Ishikawa (cell line): Measurements from ENCODE around the gene HOXB4.

ENCODE experiments used
- CEBPB ChIP-seq: IDR thresholded peaks from 2 replicates; pipeline ENCODE4 v1.6.1; 2012
- CREB1 ChIP-seq: IDR thresholded peaks from 2 replicates; pipeline ENCODE4 v1.6.1; 2012; ENCODE audit warnings: low read depth
- EGR1 ChIP-seq: IDR thresholded peaks from 2 replicates; pipeline ENCODE4 v1.6.1; 2012
- EP300 ChIP-seq: IDR thresholded peaks from 2 replicates; pipeline ENCODE4 v1.6.1; 2012; ENCODE audit warnings: borderline replicate concordance
- FOXM1 ChIP-seq: IDR thresholded peaks from 2 replicates; pipeline ENCODE4 v1.6.1; 2012; ENCODE audit warnings: low read depth, borderline replicate concordance
- MAX ChIP-seq: IDR thresholded peaks from 2 replicates; pipeline ENCODE4 v1.6.1; 2012
- NFIC ChIP-seq: IDR thresholded peaks from 2 replicates; pipeline ENCODE4 v1.6.1; 2012
- RAD21 ChIP-seq: IDR thresholded peaks from 2 replicates; pipeline ENCODE4 v1.6.1; 2012; ENCODE audit warnings: low read depth
- TAF1 ChIP-seq: IDR thresholded peaks from 2 replicates; pipeline ENCODE4 v1.6.1; 2012; ENCODE audit warnings: low read depth, mild to moderate bottlenecking
- TCF12 ChIP-seq: IDR thresholded peaks from 2 replicates; pipeline ENCODE4 v1.6.1; 2012; ENCODE audit warnings: low read depth
- TEAD4 ChIP-seq: IDR thresholded peaks from 2 replicates; pipeline ENCODE4 v1.6.1; 2012
- USF1 ChIP-seq: IDR thresholded peaks from 2 replicates; pipeline ENCODE4 v1.6.1; 2012
- YY1 ChIP-seq: IDR thresholded peaks from 2 replicates; pipeline ENCODE4 v1.6.1; 2012; ENCODE audit warnings: low read depth
- ZBTB7A ChIP-seq: IDR thresholded peaks from 2 replicates; pipeline ENCODE4 v1.6.1; 2012; ENCODE audit warnings: low read depth
- TF ChIP-seq, protein P1 (sequence below): IDR thresholded peaks from 2 replicates; pipeline ENCODE4 v1.6.1; 2012; ENCODE audit warnings: low read depth, mild to moderate bottlenecking

HOXB4 gene

DNA sequence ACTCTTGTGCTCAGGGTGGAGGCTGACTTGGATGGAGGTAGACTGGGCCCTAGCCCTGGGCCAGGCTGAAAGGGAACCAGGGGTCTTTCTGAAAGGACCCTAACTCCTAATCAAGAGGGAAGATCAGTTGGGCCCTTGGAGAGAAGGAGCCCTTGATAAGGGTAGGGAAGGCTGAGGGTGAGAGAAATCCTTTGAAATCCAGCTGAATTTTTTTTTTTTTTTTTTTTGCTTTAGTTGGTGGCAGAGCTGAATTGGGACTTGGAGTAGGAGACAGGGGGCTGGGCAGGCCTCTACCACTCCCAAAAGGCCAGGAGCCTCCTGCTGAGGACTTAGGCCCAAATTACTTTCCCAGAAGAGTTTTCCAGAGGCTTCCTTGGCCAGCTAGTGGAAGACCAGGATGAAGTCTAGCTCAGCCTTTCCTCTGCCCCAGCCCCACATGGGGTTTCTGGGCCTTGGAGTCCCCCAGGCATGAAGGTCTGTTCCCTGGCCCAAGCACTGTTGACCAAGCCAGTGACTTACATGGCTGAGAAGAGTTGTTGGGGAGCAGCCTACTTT is 12.5 kb upstream of the HOXB4 start:
- TF ChIP-seq YY1 (no peak), TCF12 (no peak), ZBTB7A (no peak), CEBPB (no peak), CREB1 (no peak), MAX (no peak), TEAD4 (no peak), EP300 (no peak), RAD21 (no peak), NFIC (no peak), TAF1 (no peak), EGR1 (no peak)

DNA sequence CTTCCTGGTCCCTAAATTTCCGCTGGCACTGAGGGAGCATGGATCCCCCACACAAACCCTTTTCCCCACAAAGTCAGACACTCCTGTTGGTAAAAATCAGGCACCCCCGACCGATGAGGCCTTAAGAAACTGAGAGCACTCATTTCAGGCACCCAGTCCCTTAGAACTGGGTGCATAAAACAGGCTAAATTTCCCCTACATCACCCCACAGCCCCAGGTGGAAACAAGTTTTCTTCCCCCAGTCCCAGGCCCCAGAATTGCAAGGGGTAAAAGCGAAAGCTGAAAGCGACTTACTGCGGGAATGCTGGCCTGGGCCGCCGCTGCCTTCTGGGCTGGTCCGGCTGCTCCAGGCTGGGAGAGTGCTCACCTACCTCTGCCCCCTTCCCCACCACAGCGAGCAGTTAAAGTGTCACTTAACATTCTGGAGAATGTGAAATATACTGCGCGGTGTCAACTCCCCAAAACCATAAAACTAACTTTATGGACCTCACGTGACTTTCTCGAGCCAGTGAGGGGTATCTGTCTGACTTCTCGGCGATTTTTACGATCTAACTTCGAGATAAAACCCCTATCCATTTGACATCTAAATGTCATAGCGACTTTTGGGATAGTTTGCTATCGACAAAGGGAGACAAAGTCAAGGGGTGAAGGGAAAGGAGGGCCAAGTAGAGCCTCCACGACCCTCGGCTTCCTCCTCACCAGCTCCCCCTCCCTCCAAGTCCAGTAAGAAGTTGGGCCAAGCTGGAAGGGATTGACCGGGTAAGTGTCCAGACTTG is 11.9 kb upstream of the HOXB4 start, which contains the start of gene HOXB3:
Gene HOXB3, minus strand, starts transcription at position 411 of the 776 bp plus-strand sequence. CDS start 37,767 bp downstream, outside the sequence.
- TF ChIP-seq TEAD4 (peak; percentile 28; the same call in 1 of the 2 replicates), FOXM1 (no peak), TAF1 (peak; percentile 34; the same call in 1 of the 2 replicates), CREB1 (no peak), YY1 (no peak), EGR1 (no peak), EP300 (peak; percentile 29; the same call in 1 of the 2 replicates), RAD21 (no peak), TCF12 (peak; percentile 55), USF1 (peak; percentile 84)

DNA sequence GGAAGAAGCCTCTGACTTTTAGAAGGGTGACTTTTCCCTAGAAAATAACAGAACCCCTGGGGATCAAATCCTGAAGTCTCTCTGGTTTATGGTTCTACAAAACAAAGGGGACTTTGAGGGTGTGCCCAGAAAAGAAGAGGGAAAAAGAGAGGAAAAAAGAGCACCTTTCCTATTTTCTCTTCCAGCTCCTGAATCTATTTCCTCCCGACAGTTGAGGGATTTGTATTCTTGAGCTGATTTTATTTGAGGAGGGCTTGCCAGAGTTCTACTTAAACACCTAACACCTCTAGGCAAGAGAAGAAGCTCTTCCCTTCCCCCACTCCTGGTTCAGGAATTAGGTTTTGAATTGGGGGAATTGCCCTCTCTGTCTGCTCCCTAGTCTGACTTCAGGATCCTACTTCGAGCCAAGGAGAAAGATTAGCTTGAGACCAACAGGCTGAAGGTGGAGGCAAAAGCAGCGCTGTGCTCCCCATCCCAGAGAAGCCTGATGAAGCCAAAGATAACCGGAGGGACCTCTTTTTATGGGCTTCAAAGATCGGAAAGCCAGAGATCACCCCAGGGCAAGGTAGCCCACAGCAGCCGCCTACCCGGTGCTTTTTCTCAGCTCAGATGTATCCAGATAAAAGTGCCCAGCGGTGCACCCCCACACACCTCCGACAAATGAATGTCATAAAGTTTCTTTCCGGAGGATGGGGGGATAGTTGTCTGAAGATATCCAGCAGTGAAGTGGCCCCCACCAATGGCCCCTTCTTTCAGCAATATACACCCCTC is 11.1 kb upstream of the HOXB4 start:
- no peak for TF ChIP-seq YY1
- no peak for TF ChIP-seq CREB1
- TF ChIP-seq ZBTB7A: no peak
- TF ChIP-seq TAF1: no peak
- no peak for TF ChIP-seq CEBPB
- no peak for TF ChIP-seq EP300
- TF ChIP-seq NFIC: no peak
- TF ChIP-seq, protein P1, sequence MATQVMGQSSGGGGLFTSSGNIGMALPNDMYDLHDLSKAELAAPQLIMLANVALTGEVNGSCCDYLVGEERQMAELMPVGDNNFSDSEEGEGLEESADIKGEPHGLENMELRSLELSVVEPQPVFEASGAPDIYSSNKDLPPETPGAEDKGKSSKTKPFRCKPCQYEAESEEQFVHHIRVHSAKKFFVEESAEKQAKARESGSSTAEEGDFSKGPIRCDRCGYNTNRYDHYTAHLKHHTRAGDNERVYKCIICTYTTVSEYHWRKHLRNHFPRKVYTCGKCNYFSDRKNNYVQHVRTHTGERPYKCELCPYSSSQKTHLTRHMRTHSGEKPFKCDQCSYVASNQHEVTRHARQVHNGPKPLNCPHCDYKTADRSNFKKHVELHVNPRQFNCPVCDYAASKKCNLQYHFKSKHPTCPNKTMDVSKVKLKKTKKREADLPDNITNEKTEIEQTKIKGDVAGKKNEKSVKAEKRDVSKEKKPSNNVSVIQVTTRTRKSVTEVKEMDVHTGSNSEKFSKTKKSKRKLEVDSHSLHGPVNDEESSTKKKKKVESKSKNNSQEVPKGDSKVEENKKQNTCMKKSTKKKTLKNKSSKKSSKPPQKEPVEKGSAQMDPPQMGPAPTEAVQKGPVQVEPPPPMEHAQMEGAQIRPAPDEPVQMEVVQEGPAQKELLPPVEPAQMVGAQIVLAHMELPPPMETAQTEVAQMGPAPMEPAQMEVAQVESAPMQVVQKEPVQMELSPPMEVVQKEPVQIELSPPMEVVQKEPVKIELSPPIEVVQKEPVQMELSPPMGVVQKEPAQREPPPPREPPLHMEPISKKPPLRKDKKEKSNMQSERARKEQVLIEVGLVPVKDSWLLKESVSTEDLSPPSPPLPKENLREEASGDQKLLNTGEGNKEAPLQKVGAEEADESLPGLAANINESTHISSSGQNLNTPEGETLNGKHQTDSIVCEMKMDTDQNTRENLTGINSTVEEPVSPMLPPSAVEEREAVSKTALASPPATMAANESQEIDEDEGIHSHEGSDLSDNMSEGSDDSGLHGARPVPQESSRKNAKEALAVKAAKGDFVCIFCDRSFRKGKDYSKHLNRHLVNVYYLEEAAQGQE: no peak
- TF ChIP-seq MAX: no peak
- TF ChIP-seq RAD21: no peak
- no peak for TF ChIP-seq TCF12
- no peak for TF ChIP-seq USF1
- TF ChIP-seq FOXM1: no peak

- TF ChIP-seq ZBTB7A: no peak
- no peak for TF ChIP-seq NFIC
- TF ChIP-seq TCF12: no peak
- no peak for TF ChIP-seq TEAD4
- no peak for TF ChIP-seq CREB1
- TF ChIP-seq FOXM1: no peak
- no peak for TF ChIP-seq YY1
- TF ChIP-seq RAD21: no peak
- no peak for TF ChIP-seq USF1
- TF ChIP-seq TAF1: no peak
- no peak for TF ChIP-seq CEBPB
Measured at GRCh38 chr17:48588528-48588927, 10.4 kb upstream of the HOXB4 start.

DNA sequence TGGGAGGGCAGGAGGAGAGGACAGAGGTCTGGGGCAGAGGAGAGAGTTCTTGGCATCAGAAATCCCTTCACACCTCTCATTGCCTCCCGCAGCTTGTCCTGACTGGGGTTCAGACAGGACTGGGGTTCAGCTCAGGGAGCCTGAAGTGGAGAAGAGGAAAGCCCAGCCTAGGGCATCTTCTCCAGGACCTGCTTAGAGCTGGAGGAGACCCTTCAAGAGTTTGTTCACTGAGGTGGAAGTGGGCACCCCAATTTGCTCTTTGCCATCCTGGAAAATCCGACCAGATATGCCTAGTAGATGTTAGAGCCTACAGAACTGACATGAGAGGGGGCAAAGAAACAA is 9.9 kb upstream of the HOXB4 start:
- TF ChIP-seq USF1: no peak
- no peak for TF ChIP-seq CREB1
- TF ChIP-seq FOXM1: no peak

DNA sequence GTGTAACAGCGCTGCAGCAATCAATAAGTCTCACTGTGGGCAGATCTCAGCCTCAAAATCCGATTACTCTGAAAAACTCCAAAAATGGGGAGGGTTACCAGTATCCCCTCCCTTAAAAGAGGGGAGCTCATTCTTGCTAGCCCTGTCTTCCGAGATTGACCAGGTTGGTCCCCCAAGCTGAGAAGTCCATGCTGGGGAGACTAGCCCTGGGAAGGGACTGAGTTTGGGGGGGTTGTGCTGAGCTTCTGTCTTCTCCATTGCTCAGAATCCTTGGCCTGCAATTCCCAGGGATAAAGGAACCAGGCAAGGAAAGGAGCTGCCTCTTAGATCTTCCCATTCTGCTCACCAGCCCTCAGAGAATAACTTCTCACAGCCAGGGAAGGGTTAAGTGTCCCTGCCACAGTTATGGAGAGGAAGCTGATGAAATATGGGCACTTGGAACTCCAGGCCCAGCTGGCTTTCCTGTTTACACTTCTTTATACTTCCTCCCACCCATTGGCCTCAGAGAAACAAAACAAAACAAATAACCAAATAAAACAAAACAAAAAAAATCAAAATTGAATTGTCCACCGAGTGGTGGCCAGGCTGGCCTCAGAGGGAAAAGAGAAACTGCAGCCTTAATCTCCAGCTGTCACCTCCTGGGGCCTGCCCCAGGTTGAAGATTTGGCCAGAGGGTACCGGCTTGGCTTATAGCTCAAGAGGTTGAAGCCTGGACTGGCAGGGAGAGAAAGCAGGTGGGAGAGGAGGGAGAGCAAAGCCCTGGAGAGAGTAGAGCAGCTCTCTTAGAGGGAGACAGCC is 9.3 kb upstream of the HOXB4 start:
- TF ChIP-seq ZBTB7A (no peak), YY1 (no peak), NFIC (no peak), EP300 (peak; percentile 81), CEBPB (no peak), RAD21 (no peak), TEAD4 (no peak), FOXM1 (peak; percentile 49; the same call in 1 of the 2 replicates), TCF12 (peak; percentile 66; the same call in 1 of the 2 replicates)
- TF ChIP-seq, protein P1: no peak
